HUES48 (cell line): Measurements from ENCODE around the gene TTC38.

Experiments used
- H3K27ac ChIP-seq: one replicate; pipeline ENCODE4 v1.7.0; 2013; ENCODE audit warnings: low read depth, low read length, inconsistent platforms
- H3K27me3 ChIP-seq: 2 replicates; pipeline ENCODE4 v1.6.1; 2013; ENCODE audit warnings: mild to moderate bottlenecking, low read length; ENCODE audit not compliant: control insufficient read depth, insufficient read depth
- H3K36me3 ChIP-seq: 2 replicates; pipeline ENCODE4 v1.6.1; 2013; ENCODE audit warnings: low read length; ENCODE audit not compliant: control insufficient read depth, insufficient read depth
- H3K4me1 ChIP-seq: 2 replicates; pipeline ENCODE4 v1.6.1; 2013; ENCODE audit warnings: mild to moderate bottlenecking, low read length; ENCODE audit not compliant: control insufficient read depth, insufficient read depth
- H3K4me3 ChIP-seq: 2 replicates; pipeline ENCODE4 v1.5.1; 2013; ENCODE audit warnings: mild to moderate bottlenecking, low read depth, low read length
- H3K9ac ChIP-seq: 2 replicates; pipeline ENCODE4 v1.6.1; 2013; ENCODE audit warnings: mild to moderate bottlenecking, low read depth, low read length, moderate library complexity
- H3K9me3 ChIP-seq: 2 replicates; pipeline ENCODE4 v1.6.1; 2013; ENCODE audit warnings: low read length; ENCODE audit not compliant: control insufficient read depth, insufficient read depth

The TTC38 gene

DNA sequence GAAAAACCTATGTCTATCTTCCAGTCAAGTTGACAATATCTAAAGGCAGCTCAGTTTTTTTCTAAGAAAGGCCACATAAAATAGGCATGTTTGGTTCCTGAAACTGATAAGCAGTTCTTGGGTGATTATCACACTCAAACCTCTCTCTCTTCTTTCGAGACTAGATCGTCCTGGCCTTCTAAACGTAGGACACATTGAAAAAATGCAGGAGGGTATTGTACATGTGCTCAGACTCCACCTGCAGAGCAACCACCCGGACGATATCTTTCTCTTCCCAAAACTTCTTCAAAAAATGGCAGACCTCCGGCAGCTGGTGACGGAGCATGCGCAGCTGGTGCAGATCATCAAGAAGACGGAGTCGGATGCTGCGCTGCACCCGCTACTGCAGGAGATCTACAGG lies 32.8 kb upstream of the TTC38 start:
- Histone ChIP-seq H3K9ac (no peak overlapping the region), H3K4me1 (no peaks in the 10 kb centered on the region), H3K36me3 (no peaks in the 10 kb centered on the region), H3K9me3 (no peaks in the 10 kb centered on the region), H3K27me3 (no peaks in the 10 kb centered on the region), H3K4me3 (no peak overlapping the region), H3K27ac (no peak overlapping the region)

DNA sequence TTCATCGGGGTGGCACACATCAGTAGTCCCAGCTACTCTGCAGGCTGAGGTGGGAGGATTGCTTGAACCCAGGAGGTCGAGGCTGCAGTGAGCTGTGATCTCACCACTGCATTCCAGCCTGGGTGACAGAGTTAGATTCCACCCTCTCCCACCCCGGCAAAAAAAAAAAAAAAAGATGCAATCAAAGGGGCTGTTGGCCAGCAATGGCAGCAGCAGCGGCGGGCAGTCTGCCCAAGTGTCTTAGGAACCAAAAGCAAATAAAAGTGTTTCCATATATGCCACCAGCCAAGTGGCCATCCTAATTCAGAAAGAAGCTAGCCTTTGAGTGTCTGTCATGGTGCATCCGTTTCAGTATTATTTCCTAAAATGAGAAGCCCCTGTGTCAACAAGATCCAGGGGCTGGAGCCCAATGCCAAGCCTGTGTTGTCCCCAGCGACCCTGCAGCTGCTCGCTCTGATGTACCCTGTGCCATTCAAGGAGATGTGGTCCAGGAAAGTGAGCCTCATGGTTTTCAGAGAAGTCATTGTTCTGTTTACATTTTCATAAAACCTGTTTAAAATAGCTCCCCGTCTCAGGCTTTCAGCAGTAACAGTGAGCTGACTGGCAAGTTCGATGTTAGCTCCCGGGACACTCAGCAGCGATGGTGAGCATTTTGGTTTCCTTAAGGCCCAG lies 30.2 kb upstream of the TTC38 start:
- Histone ChIP-seq H3K27me3 (no peaks in the 10 kb centered on the region), H3K4me3 (no peak overlapping the region), H3K9ac (no peak overlapping the region), H3K27ac (no peak overlapping the region), H3K36me3 (no peaks in the 10 kb centered on the region), H3K9me3 (no peaks in the 10 kb centered on the region), H3K4me1 (no peaks in the 10 kb centered on the region)

DNA sequence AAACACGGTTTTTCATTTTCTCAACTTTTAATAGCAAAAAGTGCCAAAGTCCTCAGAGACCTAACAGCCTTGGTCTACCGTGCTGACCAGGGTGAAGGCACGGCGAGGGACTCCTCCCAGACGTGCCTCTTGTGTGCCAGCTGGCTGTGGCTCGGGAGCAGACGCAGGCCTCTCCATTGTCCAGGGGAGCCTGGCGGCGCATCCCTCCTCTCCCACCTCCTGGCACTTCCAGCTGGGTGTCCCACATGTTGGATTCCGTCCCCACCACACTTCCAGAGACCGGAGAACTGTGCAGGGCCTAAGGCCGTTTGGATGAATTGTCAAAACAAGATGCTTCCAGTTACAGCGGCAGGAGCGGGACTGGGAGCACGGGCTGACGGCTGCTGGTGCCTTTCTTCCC lies 29.3 kb upstream of the TTC38 start:
- H3K9me3 ChIP-seq = no peaks in the 10 kb centered on the region
- H3K4me1 ChIP-seq = no peaks in the 10 kb centered on the region
- H3K27me3 ChIP-seq = no peaks in the 10 kb centered on the region
- no peak overlapping the region for H3K4me3 ChIP-seq
- no peak overlapping the region for H3K9ac ChIP-seq
- H3K27ac ChIP-seq = no peak overlapping the region
- no peaks in the 10 kb centered on the region for H3K36me3 ChIP-seq

DNA sequence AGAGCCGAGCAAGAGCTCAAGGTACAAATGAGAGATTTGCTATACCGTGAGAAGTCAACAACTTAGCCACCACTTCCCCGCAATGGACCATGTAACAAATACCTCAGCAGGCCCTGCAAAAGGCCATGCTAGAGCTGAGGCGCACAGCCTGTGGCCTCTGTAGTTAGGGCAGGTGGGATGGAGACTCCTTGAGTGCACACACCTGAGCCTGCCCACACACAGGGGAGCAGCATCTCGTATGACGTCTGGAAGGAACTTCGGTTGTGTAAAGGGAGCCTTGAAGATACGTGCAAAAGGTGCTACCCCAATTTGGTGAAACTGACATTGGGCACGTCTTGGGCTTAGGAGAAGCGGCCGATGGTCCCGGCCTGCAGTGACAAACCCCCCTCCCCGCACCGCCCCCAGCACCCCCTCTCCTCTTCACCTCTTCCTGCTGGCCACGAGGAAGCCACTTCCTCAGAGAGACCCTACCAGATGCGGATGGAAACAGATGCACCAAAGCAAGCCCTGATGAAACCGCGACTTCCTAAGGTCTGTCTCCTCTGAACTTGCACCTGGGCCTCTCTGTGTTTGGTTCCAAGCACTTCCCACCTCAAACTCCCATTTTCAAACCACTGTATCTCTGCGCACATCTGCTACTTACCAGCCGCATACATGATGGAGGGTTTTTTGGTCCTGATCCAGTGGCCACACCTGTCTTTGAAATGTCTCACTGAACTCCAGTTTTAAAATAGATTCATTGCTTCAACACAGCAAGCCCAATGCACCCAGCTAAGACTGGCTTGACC lies 28.4 kb upstream of the TTC38 start:
- Histone ChIP-seq H3K4me1 (no peaks in the 10 kb centered on the region), H3K4me3 (no peak overlapping the region), H3K36me3 (peaks cover 5% of the 10 kb centered on the region; the same call in 1 of the 2 replicates), H3K9ac (no peak overlapping the region), H3K9me3 (no peaks in the 10 kb centered on the region), H3K27me3 (no peaks in the 10 kb centered on the region), H3K27ac (no peak overlapping the region)

DNA sequence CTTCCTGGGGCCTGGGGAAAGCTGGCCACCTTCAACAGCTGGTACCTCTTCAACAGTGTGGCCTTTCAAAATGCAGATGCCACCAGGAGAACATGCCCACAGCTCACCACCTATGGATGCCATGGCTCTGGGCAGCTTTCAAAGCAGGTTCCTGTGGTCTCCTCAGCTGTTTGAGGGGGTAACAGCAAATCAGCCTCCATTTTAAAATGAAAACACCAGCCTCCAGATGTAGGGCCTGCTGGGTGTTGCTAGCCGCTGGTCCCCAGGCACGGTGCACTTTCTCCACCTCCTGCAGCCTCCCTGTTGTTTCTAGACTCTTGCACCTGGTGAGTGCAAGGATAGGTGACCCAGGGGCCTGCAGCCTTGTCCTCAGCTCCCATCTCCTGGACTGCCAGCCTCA lies 27.7 kb upstream of the TTC38 start:
- Histone ChIP-seq H3K36me3 (peaks cover 10% of the 10 kb centered on the region), H3K9me3 (no peaks in the 10 kb centered on the region), H3K4me1 (no peaks in the 10 kb centered on the region), H3K9ac (no peak overlapping the region), H3K27ac (no peak overlapping the region), H3K27me3 (no peaks in the 10 kb centered on the region), H3K4me3 (no peak overlapping the region)

DNA sequence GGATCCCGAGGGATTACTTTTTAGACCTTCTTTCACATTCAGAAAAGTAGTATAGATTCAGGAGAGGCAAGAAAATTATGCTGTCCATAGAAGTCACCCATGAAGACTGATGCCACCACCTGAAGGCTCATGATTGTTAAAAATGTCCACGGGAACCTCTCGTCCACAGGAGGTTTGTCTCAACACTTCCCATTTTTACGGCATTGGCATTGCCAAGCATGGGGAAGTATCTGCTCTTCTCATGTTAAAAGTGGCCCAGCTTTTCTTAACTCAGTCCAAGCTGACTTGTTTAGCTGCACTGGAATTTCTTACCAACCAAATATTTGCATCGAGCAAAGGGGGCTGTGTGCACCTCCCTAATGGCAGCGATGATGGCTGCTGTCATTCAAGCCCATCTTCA lies 27.3 kb upstream of the TTC38 start:
- Histone ChIP-seq H3K9ac (no peak overlapping the region), H3K9me3 (no peaks in the 10 kb centered on the region), H3K36me3 (peaks cover 10% of the 10 kb centered on the region), H3K27me3 (no peaks in the 10 kb centered on the region), H3K4me3 (no peak overlapping the region), H3K4me1 (no peaks in the 10 kb centered on the region), H3K27ac (no peak overlapping the region)

DNA sequence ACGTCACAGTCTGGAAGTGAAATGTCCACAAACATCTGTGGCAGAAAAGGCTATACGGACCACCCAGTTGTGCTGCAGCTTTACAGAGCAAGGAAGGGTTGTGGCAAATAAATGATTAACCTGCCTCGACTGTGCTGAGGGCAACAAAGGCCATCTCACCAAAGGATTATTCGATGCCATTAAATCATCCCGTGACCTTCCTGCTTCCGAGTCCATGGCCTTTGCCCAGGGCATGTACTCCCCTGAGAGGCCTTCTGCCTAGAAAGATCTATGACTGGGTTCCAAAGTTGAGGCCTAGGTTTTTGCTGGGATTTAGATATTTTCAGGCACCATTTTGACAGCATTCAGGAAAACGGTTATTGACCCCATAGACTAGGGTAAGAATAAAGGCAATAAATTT lies 26.9 kb upstream of the TTC38 start:
- Histone ChIP-seq H3K4me3 (no peak overlapping the region), H3K4me1 (no peaks in the 10 kb centered on the region), H3K9ac (no peak overlapping the region), H3K27me3 (no peaks in the 10 kb centered on the region), H3K36me3 (peaks cover 10% of the 10 kb centered on the region), H3K27ac (no peak overlapping the region), H3K9me3 (no peaks in the 10 kb centered on the region)

DNA sequence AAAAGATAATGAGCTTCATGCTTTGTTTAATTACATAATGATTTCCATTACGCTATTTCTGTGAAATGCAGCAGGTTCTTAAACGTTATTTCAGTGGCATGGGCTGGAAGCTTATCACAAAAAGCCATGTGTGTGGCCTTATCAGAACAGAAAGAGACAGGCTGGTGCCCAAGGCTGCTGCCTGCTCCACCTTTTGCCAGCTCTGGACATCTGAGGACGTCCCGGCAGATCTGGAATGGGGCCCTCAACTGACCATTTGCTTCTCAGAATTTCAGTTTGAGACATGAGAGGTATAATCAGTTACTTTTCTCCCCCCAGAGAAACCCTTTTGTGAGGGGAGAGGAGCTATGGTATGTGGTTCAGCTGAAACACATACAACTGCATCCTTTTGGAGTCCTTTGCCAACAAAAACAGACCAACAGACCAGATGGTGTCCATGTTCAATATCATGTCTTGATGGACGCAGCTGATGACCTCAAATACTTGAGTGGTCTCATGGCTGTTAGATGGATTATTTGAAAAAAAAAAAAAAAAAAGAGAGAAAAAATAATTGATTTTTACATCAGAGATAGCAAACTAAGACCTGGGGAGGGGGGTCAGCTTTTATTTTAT lies 26.3 kb upstream of the TTC38 start:
- Histone ChIP-seq H3K36me3 (peaks cover 10% of the 10 kb centered on the region), H3K27ac (no peak overlapping the region), H3K4me3 (no peak overlapping the region), H3K9me3 (no peaks in the 10 kb centered on the region), H3K4me1 (no peaks in the 10 kb centered on the region), H3K9ac (no peak overlapping the region), H3K27me3 (no peaks in the 10 kb centered on the region)

DNA sequence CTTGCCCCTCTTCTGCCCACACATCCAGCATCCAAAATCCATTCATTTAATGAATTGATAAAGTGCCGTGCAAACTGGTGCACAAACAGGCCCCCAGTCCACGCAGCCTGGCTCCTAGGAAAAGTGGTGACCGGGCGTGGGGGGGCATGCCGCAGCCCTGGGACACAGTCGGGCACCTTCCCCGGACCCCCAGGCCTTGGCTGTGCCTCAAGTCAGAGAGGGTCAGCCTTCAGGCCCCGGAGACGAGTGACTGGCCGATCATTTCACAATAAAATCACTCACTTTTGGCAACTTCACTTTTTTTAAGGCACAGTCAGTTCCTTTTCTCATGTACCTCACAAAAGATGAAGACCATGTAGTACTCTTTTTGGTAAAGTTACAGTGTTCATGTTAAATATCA lies 25.7 kb upstream of the TTC38 start:
- Histone ChIP-seq H3K27ac (no peak overlapping the region), H3K4me1 (no peaks in the 10 kb centered on the region), H3K9me3 (no peaks in the 10 kb centered on the region), H3K27me3 (no peaks in the 10 kb centered on the region), H3K9ac (no peak overlapping the region), H3K4me3 (no peak overlapping the region), H3K36me3 (peaks cover 10% of the 10 kb centered on the region)

DNA sequence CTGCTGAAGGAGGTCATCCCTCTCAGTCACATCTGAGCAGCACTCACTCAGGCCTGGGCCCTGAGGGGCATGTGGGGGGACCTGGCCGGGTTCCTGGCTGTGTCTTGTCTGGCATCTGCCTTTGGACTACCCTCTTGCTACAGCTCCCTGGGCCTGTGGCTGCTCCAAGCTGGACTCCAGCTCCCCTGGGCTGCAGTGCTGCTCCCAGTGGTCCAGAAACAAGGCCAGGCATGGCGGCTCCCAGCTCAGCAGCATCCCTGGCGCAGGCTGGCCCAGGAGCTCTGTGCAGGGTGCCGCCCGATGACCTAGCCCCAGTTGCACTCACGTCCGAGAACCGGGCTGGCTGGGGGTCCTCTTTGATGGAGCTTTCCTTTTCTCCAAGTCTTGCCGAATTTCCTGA lies 23.0 kb upstream of the TTC38 start:
- H3K27me3 ChIP-seq = no peaks in the 10 kb centered on the region
- H3K9me3 ChIP-seq = no peaks in the 10 kb centered on the region
- no peak overlapping the region for H3K27ac ChIP-seq
- H3K9ac ChIP-seq = no peak overlapping the region
- peaks cover 10% of the 10 kb centered on the region for H3K36me3 ChIP-seq
- no peaks in the 10 kb centered on the region for H3K4me1 ChIP-seq
- no peak overlapping the region for H3K4me3 ChIP-seq

DNA sequence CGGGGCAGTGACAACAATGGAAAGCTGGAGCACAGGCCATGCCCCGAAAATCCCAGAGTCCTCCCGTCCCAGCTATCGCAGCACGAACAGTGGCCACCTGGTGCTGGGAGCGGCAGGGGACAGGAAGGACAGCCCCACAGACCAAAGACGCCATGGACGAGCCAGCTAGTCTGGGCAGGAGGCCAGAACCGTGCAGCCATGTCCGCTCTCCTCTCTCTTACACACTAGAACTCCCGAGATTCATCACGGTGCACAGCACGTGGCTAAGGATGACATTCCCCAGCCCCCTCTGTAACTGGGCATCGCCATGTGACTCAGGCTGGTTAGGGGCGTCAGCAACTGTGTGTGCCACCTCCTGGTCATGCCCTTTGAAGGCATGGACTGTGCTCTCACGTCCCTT lies 22.3 kb upstream of the TTC38 start:
- Histone ChIP-seq H3K9me3 (no peaks in the 10 kb centered on the region), H3K36me3 (peaks cover 10% of the 10 kb centered on the region), H3K27me3 (no peaks in the 10 kb centered on the region), H3K27ac (no peak overlapping the region), H3K9ac (no peak overlapping the region), H3K4me1 (no peaks in the 10 kb centered on the region; the same call in 1 of the 2 replicates), H3K4me3 (no peak overlapping the region)
